ENCODE results near the gene SLC6A6.

Gene SLC6A6

GRCh38 chr3:14536837-14537589, 134.6 kb downstream of the SLC6A6 start:
- Histone ChIP-seq H3K9me3 (no peaks in the 10 kb centered on the region), H3K4me2 (no peak overlapping the region), H3K4me3 (no peak overlapping the region), H3K27ac (no peak overlapping the region), H3K4me1 (peaks cover 9% of the 10 kb centered on the region; the same call in 1 of the 2 replicates), H3K27me3 (no peaks in the 10 kb centered on the region), H3K9ac (no peak overlapping the region), H3K36me3 (no peaks in the 10 kb centered on the region), H4K20me1 (no peaks in the 10 kb centered on the region)
- no peak for TF ChIP-seq Cebpa-rat (IDR thresholded peaks at IDR 0.05)

- H3K9ac ChIP-seq, result no peak overlapping the region
- no peaks in the 10 kb centered on the region for H3K36me3 ChIP-seq
- no peak for TF ChIP-seq Cebpa-rat (IDR thresholded peaks at IDR 0.05)
- H3K9me3 ChIP-seq, result no peaks in the 10 kb centered on the region
- H3K4me2 ChIP-seq, result no peak overlapping the region
- H3K27ac ChIP-seq, result no peak overlapping the region
- H3K27me3 ChIP-seq, result no peaks in the 10 kb centered on the region
- peaks cover 9% of the 10 kb centered on the region; the same call in 1 of the 2 replicates for H3K4me1 ChIP-seq
- no peak overlapping the region for H3K4me3 ChIP-seq
- H4K20me1 ChIP-seq, result no peaks in the 10 kb centered on the region
Observed at GRCh38 chr3:14537590-14538450, 135.4 kb downstream of the SLC6A6 start.

- no peaks in the 10 kb centered on the region for H3K27me3 ChIP-seq
- no peak overlapping the region for H3K4me2 ChIP-seq
- no peak for TF ChIP-seq Cebpa-rat (IDR thresholded peaks at IDR 0.05)
Observed at GRCh38 chr3:14538451-14539088, 136.2 kb downstream of the SLC6A6 start.

More at GRCh38 chr3:14538451-14539088, 136.2 kb downstream of the SLC6A6 start:
- no peak overlapping the region for H3K9ac ChIP-seq
- no peaks in the 10 kb centered on the region for H3K36me3 ChIP-seq
- H3K27ac ChIP-seq, result no peak overlapping the region
- H3K9me3 ChIP-seq, result no peaks in the 10 kb centered on the region
- H4K20me1 ChIP-seq, result no peaks in the 10 kb centered on the region
- no peak overlapping the region for H3K4me3 ChIP-seq
- peaks cover 9% of the 10 kb centered on the region; the same call in 1 of the 2 replicates for H3K4me1 ChIP-seq
